Measurements from ENCODE around the gene MIA3.

The MIA3 gene

GRCh38 chr1:222680080-222680479, 62.2 kb downstream of the MIA3 start:
- no peak for DNase-seq

DNA sequence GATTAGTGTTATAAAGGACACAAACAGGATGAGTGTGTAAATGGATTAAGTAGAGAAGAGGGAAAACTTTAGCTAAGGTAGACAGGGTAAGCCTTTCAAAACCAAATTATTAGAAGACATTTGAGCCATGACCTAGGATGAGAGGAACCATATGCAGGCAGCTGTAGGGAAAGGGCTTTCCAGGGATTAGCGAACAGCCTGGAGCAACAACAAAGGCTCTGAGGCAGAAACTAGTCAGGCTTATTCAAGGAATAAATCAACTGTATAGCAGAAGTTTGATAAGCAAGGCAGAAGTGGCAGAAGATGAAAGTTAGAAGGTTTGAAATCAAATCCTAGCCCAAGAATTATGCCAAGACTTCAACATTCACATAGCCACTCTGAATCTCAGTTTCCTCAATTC, 73.1 kb downstream of the MIA3 start:
- DNase-seq: no peak

- no peak for DNase-seq
Observed at GRCh38 chr1:222694927-222695326, 77.0 kb downstream of the MIA3 start.

- no peak for DNase-seq
Observed at GRCh38 chr1:222696741-222697140, 78.8 kb downstream of the MIA3 start.

DNA sequence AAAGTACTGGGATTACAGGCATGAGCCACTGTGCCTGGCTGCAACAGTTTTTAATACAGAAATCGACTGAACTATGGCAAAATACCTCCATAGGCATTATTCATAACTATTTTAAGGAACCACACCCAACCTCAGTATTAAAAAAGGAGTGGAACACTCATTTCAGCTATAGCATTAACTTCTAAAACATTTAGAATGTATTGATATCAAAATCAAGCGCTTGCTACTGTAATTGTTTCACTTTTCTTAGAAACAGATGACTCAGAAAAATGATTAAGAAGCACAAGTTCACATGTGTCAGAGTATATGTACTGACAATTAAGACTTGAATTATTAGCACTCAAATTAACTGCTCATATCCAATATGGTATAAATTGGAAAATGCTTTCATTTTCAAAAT, 79.3 kb downstream of the MIA3 start:
- no peak for DNase-seq

GRCh38 chr1:222697826-222698225, 79.9 kb downstream of the MIA3 start:
- no peak for DNase-seq

GRCh38 chr1:222702210-222702609, 84.3 kb downstream of the MIA3 start:
- DNase-seq: no peak

DNA sequence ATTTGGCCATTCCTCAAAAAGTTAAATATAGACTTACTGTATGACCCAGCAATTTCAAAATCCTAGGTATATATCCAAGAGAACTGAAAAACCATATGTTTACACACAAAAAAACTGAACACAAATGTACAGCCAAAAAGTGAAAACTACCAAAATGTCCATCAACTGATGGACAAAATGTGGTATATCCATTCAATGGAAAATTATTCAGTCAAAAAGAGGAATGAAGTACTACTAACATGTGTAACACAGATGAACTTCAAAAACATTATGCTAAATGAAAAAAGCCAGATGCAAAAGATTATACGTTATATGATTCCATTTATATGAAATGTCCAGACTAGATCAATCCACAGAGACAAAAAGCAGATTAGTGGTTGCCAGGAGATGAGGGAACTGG, 86.4 kb downstream of the MIA3 start:
- no peak for DNase-seq

DNA sequence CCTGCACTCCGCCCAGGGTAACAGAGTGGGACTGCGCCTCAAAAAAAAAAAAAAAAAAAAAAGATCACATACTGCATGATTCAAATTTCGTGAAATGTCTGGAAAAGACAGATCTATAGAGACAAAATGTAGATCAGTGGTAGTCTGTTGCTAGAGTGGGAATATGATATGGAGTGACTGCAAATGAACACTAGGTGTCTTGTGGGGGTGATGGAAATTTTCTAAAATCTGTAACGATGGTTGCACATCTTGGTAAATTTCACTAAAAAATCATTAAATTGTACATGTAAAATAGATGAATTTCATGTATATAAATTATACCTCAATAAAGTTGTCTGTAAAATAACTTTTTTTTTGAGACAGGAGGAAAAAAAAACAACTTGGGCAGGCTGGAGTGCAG, 88.9 kb downstream of the MIA3 start:
- DNase-seq: no peak

DNA sequence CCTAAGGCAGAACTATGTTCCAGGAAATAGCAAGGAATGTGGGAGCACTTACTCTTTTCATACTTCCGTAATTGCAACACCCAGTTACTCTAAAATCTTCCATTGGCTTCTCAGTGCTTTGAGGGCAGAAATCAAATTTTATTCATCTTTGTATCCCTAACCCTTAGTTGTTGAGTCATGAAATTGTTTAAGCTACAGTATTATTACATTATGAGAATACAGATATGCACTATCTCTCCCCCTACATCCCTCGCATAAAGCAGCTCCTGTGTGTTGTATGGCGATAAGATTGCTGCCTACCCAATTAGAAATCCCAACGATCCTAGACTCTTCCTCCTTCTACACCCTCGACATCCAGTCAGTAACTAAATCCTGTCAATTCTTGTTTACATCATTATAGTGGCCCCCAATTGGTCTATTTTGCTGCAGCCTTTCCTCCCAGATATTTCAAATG, 91.8 kb downstream of the MIA3 start:
- DNase-seq: no peak

DNA sequence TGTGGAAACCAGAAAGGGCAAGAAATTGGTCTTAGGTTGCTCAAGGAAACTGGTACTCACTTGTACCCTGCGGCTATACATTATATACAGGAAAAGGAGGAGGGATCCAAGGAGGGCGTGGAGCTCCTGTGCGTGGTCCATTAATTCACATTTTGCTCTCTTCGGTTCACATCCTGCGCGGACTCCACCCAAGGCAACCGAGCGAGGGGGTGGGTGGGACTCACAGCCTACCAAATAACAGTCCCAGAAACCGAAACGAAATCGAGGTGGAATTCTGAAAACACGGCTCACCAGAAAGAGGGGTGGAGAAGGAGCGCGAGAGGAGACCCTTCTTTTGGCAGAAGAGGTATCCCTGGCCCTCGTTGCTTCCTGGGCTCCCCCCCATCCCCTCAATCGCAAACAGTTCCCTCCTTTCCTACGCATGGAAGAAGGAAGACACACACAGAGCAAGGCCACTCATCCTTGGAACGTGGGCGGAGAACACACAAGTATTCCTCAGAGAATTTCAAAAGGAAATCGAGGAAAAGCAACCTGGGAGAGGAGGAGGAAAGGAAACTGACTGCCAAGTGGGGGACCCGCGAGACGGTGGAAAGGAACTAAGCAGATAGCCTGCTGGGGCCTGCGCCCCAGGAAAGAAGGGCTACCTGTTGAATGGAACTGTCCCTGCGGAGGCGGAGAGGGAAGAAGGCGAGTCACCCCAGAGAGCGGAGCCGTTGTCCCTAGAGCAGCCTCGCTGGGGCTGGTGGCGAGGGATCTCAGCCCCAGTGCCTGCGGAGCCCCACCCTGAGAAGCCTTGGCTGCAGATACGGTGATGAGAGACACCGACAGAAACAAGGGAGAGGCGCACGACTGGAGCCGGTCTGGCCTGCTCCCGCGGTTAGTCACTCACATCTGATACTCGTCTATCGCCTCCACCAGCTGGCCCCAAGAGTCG, 93.7 kb downstream of the MIA3 start:
- peak; percentile 12 to 24 (median 18) for DNase-seq

GRCh38 chr1:222712253-222713090, 94.6 kb downstream of the MIA3 start, which contains the start of the genes AIDA and BROX:
TSS of gene AIDA (minus strand) at chr1:222712491. CDS start at chr1:222712317, 174 bp downstream.
TSS of gene BROX (plus strand) at chr1:222712564. CDS start at chr1:222715700, 3,136 bp downstream.
- peak; percentile 91 to 94 (median 94) for DNase-seq

GRCh38 chr1:222713091-222713961, 95.4 kb downstream of the MIA3 start:
- peak; percentile 68 to 90 (median 77) for DNase-seq

DNA sequence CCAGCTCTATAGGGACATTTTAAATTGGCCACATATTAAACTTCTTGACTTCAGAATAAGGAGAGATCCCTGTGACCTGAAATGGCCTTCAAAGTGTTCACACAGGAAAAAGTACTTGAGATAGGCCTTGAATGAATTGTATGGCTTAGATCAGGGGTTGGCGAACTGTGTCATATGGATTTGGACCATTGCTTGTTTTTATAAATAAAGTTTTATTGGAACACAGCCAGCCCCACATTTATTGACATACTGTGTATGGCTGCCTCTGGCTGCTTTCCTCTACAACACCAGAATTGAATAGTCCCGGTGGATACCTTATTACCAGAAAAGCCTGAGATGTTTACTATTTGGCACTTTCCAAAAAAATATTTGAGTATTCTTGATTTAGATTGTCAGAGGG, 98.5 kb downstream of the MIA3 start:
- DNase-seq: no peak
